ENCODE data around the gene ANKRD17. TPM values are rescaled to one million over a fixed set of nuclear protein-coding genes. Genes with fewer than 3 reads are reported as not detected.

Gene ANKRD17
- polyA plus RNA-seq, 1 of the 3 experiments (the other 2 are of a cell fraction) = 25.6 TPM

DNA sequence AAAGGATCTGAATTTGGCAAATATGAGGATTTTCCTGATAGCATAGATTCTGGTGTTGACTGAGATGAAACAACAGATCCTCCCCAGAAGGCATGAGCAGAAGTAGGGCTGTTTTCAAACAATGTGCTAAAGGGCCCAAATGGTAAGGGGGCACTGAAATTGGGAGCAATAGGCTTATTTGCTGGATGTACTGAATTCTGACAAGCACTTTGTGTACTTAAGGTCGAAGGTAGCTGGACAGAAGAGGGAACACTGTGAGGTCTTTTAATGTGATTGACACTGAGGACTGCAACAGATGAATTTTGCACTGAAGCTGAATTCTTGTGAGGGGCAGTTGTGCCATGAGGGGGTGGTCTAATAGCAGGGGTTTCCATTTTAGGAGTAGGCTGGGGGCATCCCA, 167.9 kb downstream of the ANKRD17 start:
- TF ChIP-seq MXI1 (IDR thresholded peaks at IDR 0.05; ENCODE audit: low read depth, low read length) = no peak
- no peak for TF ChIP-seq GATA2 (CRISPR knock-in tag; IDR thresholded peaks at IDR 0.05)
- TF ChIP-seq ELF1 (IDR thresholded peaks at IDR 0.05) = no peak
- TF ChIP-seq MEF2A (IDR thresholded peaks at IDR 0.05; ENCODE audit: borderline replicate concordance, low read depth) = no peak
- TF ChIP-seq JUND (IDR thresholded peaks at IDR 0.05) = no peak
- no peak for TF ChIP-seq EZH2phosphoT487 (IDR thresholded peaks at IDR 0.05; ENCODE audit: borderline replicate concordance, low read depth)
- TF ChIP-seq NFIC (IDR thresholded peaks at IDR 0.05; ENCODE audit: borderline replicate concordance) = no peak
- TF ChIP-seq EP300 (IDR thresholded peaks at IDR 0.05; ENCODE audit: borderline replicate concordance in 1 of 2, low read depth in 1 of 2, low read length in 1 of 2) = no peak
- no peak for TF ChIP-seq TAF1 (IDR thresholded peaks at IDR 0.05; ENCODE audit: borderline replicate concordance, low read depth, low read length)
- TF ChIP-seq, protein P1, sequence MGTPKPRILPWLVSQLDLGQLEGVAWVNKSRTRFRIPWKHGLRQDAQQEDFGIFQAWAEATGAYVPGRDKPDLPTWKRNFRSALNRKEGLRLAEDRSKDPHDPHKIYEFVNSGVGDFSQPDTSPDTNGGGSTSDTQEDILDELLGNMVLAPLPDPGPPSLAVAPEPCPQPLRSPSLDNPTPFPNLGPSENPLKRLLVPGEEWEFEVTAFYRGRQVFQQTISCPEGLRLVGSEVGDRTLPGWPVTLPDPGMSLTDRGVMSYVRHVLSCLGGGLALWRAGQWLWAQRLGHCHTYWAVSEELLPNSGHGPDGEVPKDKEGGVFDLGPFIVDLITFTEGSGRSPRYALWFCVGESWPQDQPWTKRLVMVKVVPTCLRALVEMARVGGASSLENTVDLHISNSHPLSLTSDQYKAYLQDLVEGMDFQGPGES (IDR thresholded peaks at IDR 0.05; ENCODE audit: low read depth, low read length) = no peak
- TF ChIP-seq RXRA (IDR thresholded peaks at IDR 0.05; ENCODE audit: borderline replicate concordance, low read depth) = no peak
- TF ChIP-seq, protein P2, sequence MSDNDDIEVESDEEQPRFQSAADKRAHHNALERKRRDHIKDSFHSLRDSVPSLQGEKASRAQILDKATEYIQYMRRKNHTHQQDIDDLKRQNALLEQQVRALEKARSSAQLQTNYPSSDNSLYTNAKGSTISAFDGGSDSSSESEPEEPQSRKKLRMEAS (IDR thresholded peaks at IDR 0.05; ENCODE audit: low read depth) = no peak
- TF ChIP-seq PBX3 (IDR thresholded peaks at IDR 0.05) = no peak
- no peak for TF ChIP-seq CTCF (IDR thresholded peaks at IDR 0.05)
- TF ChIP-seq GABPA (IDR thresholded peaks at IDR 0.05; ENCODE audit: low read depth) = no peak
- no peak for TF ChIP-seq NRF1 (IDR thresholded peaks at IDR 0.05; ENCODE audit: low read depth, low read length)
- no peak overlapping the region for H3K9ac ChIP-seq
- no peak overlapping the region for H2AFZ ChIP-seq (ENCODE audit: low read depth)
- H3K4me2 ChIP-seq = no peak overlapping the region
- ChIA-PET POLR2A (no interaction called here), CTCF (no interaction called here)
- no peaks in the 10 kb centered on the region for H3K4me1 ChIP-seq (ENCODE audit: control insufficient read depth in 1 of 2, insufficient read depth in 2 of 2, low read depth in 1 of 2, low read length in 1 of 2)
- H3K27me3 ChIP-seq (ENCODE audit: insufficient read depth) = no peaks in the 10 kb centered on the region
- H3K79me2 ChIP-seq (ENCODE audit: insufficient read depth) = peaks cover 24% of the 10 kb centered on the region
- H3K27ac ChIP-seq (ENCODE audit: low read depth in 2 of 2, low read length in 1 of 2) = no peak overlapping the region
- H3K9me2 ChIP-seq = no peaks in the 10 kb centered on the region
- WGBS (ENCODE audit: low lambda C conversion rate) = 94% methylated on average over 1 of the region's 1 CpG
- no peaks in the 10 kb centered on the region for H4K20me1 ChIP-seq (ENCODE audit: insufficient read depth)
- peaks cover 5% of the 10 kb centered on the region for H3F3A ChIP-seq (replicated peaks; ENCODE audit: insufficient read depth)
- no peak for DNase-seq
- no peak overlapping the region for H3K4me3 ChIP-seq (ENCODE audit: low read depth in 2 of 2, low read length in 1 of 2)
- H3K36me3 ChIP-seq (replicated peaks in 1 of 2; ENCODE audit: control insufficient read depth in 1 of 2, insufficient read depth in 2 of 2, low read length in 1 of 2) = peaks cover 48 to 78% of the 10 kb centered on the region in 2 experiments
- no peaks in the 10 kb centered on the region for H3K9me3 ChIP-seq

Data from SK-N-SH (cell line).